PFSK-1 (cell line): ENCODE measurements around the gene IQGAP1.

Experiments used
- FOXP2 ChIP-seq: optimal IDR thresholded peaks from 2 replicates; pipeline ENCODE3; 2011; ENCODE audit warnings: borderline replicate concordance, control low read depth, inconsistent platforms; ENCODE audit not compliant: insufficient read depth; ENCODE audit errors: extremely low read length, extremely low read depth
- POLR2AphosphoS5 ChIP-seq: IDR thresholded peaks from 2 replicates; pipeline ENCODE4 v1.6.1; 2012; ENCODE audit warnings: low read depth, mild to moderate bottlenecking, control low read depth, low read length, moderate library complexity
- REST ChIP-seq, 2 experiments: IDR thresholded peaks; 2 replicates each; pipeline versions ENCODE4 v1.6.1 to v1.8.0; 2011 to 2012; ENCODE audit warnings: low read depth in 2 of 2, low read length in 2 of 2, control low read depth in 1 of 2, inconsistent platforms in 1 of 2, mild to moderate bottlenecking in 1 of 2, moderate library complexity in 1 of 2; ENCODE audit not compliant: insufficient read depth in 1 of 2
- SIN3A ChIP-seq: IDR thresholded peaks from 2 replicates; pipeline ENCODE4 v1.6.1; 2012; ENCODE audit warnings: mild to moderate bottlenecking, low read length, moderate library complexity, borderline replicate concordance; ENCODE audit not compliant: insufficient read depth
- TAF1 ChIP-seq: IDR thresholded peaks from 2 replicates; pipeline ENCODE4 v1.6.1; 2012; ENCODE audit warnings: low read length, control low read depth, borderline replicate concordance; ENCODE audit not compliant: insufficient read depth

Gene IQGAP1

GRCh38 chr15:90459368-90459767 is 71.3 kb downstream of the IQGAP1 start:
- no peak for TF ChIP-seq TAF1
- no peak for TF ChIP-seq SIN3A
- TF ChIP-seq REST (IDR thresholded peaks at IDR 0.05; ENCODE audit: insufficient read depth in 1 of 2, low read depth in 2 of 2, low read length in 2 of 2) = no peak
- no peak for TF ChIP-seq FOXP2

DNA sequence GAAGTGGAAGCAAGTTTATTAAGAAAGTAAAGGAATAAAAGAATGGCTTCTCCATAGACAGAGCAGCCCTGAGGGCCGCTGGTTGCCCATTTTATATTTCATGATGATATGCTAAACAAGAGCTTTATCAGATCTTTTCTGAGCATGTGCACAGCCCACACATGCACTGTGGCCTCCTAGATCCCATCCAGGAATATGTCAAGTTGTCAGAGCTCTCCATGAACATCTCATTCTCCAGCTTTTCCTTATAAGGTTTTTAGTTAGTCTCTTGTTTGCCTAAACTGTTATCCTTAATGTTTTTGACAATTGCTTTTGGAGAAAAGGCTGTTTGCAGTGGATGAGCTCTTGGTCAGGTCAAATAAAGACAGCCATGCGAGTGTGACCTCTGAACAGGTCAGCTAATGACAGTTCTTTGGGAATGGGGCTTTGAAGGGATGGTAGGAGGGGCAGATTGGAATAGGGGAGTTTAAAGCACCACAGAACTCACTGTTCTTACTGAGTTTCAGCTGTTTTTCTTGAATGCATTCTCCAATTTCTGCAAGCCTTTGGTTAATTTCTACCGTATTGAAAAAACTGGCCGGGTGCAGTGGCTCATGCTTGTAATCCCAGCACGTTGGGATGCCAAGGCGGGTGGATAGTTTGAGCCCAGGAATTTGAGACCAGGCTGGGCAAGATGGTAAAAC is 72.2 kb downstream of the IQGAP1 start:
- no peak for TF ChIP-seq FOXP2
- TF ChIP-seq SIN3A = no peak
- TF ChIP-seq POLR2AphosphoS5 = no peak
- no peak for TF ChIP-seq TAF1
- no peak for TF ChIP-seq REST (IDR thresholded peaks at IDR 0.05; ENCODE audit: insufficient read depth in 1 of 2, low read depth in 2 of 2, low read length in 2 of 2)

DNA sequence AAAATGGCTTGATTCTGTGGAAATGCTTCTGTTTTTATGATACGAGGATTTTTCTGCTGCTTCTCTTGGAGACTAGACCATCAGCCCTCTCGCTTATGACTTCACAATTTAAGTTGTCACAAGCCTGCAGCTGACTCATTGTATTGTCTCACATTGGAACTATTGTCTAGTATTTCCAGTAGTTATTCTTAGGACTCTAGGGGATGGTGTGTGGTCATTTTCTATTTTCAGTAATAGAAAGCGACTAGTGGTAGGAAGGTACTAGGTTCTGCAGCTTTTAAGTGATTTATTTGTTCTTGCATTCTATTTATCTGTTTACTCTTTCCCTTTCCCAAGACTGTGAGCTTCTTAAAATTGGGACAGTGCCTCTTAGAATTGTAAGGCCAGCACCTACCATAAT is 75.3 kb downstream of the IQGAP1 start:
- TF ChIP-seq REST (IDR thresholded peaks at IDR 0.05; ENCODE audit: insufficient read depth in 1 of 2, low read depth in 2 of 2, low read length in 2 of 2) = no peak
- TF ChIP-seq POLR2AphosphoS5 = no peak
- TF ChIP-seq TAF1 = no peak
- TF ChIP-seq FOXP2 = no peak
- TF ChIP-seq SIN3A = no peak

- TF ChIP-seq POLR2AphosphoS5 (no peak), TAF1 (no peak), FOXP2 (no peak), SIN3A (no peak), REST (IDR thresholded peaks at IDR 0.05; ENCODE audit: insufficient read depth in 1 of 2, low read depth in 2 of 2, low read length in 2 of 2) (no peak)
Measured at GRCh38 chr15:90465140-90465929, 77.3 kb downstream of the IQGAP1 start.
